Prostate gland (tissue), 2 donors: ENCODE results near the gene GPR42.

Experiments used
- POLR2A ChIP-seq: fragments of 450-650 bp; IDR thresholded peaks from one replicate; pipeline ENCODE4 v1.6.1; 2016; ENCODE audit warnings: antibody characterized with exemption, mild to moderate bottlenecking
- TF ChIP-seq, protein P1 (sequence below), 4 experiments: fragments of 200-600 bp in 2 of 4; fragments of 450-650 bp in 2 of 4; sonication (generic) in 2 of 4; IDR thresholded peaks; 1 replicate in 3 of 4; 2 replicates in 1 of 4; pipeline ENCODE4 v1.5.1; 2016 to 2019; ENCODE audit warnings: antibody characterized with exemption in 4 of 4, mild to moderate bottlenecking in 2 of 4, moderate library complexity in 2 of 4

DNA sequence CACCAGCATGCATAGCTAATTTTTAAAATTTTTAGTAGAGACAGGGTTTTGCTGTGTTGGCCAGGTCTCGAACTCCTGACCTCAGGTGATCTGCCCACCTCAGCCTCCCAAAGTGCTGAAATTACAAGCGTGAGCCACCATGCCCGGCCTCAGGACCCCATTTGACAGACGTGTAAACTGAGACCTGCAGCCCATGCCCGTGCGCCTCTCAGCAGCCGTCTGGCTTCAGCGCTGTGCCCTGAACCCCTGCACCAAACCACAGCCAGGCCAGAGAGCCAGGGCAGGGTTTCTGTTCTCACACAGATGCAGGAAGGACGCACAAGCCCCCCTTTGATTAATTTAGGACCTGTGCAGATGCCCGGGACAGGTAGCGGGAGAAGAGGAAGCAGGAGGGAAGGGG is 30.4 kb upstream of the GPR42 start:
- TF ChIP-seq, protein P1, sequence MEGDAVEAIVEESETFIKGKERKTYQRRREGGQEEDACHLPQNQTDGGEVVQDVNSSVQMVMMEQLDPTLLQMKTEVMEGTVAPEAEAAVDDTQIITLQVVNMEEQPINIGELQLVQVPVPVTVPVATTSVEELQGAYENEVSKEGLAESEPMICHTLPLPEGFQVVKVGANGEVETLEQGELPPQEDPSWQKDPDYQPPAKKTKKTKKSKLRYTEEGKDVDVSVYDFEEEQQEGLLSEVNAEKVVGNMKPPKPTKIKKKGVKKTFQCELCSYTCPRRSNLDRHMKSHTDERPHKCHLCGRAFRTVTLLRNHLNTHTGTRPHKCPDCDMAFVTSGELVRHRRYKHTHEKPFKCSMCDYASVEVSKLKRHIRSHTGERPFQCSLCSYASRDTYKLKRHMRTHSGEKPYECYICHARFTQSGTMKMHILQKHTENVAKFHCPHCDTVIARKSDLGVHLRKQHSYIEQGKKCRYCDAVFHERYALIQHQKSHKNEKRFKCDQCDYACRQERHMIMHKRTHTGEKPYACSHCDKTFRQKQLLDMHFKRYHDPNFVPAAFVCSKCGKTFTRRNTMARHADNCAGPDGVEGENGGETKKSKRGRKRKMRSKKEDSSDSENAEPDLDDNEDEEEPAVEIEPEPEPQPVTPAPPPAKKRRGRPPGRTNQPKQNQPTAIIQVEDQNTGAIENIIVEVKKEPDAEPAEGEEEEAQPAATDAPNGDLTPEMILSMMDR (IDR thresholded peaks at IDR 0.05): no peak
- no peak for TF ChIP-seq POLR2A
